Calu3 (cell line): ENCODE measurements around the gene PPHLN1. TPM values are rescaled to one million over a fixed set of nuclear protein-coding genes. Genes with fewer than 3 reads are reported as not detected.

Experiments used
- BruUV-seq: library from RNA; stranded (reverse); fragments of 400-500 nt; replicated peaks from 2 replicates; lab custom pipeline; 2021; lab: Mats Ljungman, UMichigan
- CTCF ChIA-PET: fragments of 300-600 bp; sonication (Branson Sonifier 250); formaldehyde crosslinking; loops from one replicate; lab custom pipeline; 2022; ENCODE audit warnings: antibody characterized with exemption; lab: Charles Lee
- DNase-seq: peaks from one replicate; pipeline ENCODE4 v3.0.0; 2022
- H3K27ac Mint-ChIP-seq: one replicate; pipeline ENCODE4 v1.8.0; 2022; ENCODE audit warnings: mixed read lengths; ENCODE audit not compliant: unreplicated experiment
- H3K27me3 Mint-ChIP-seq: one replicate; pipeline ENCODE4 v1.8.0; 2022; ENCODE audit warnings: mixed read lengths; ENCODE audit not compliant: unreplicated experiment
- H3K36me3 Mint-ChIP-seq: one replicate; pipeline ENCODE4 v1.8.0; 2022; ENCODE audit warnings: mild to moderate bottlenecking, moderate library complexity, mixed read lengths; ENCODE audit not compliant: insufficient read depth, unreplicated experiment
- H3K4me1 Mint-ChIP-seq: one replicate; pipeline ENCODE4 v1.8.0; 2022; ENCODE audit warnings: mild to moderate bottlenecking, low read depth, mixed read lengths; ENCODE audit not compliant: unreplicated experiment
- H3K4me3 Mint-ChIP-seq: one replicate; pipeline ENCODE4 v1.8.0; 2022; ENCODE audit warnings: mild to moderate bottlenecking, low read depth, moderate library complexity, mixed read lengths; ENCODE audit not compliant: unreplicated experiment
- H3K9me3 Mint-ChIP-seq: one replicate; pipeline ENCODE4 v1.8.0; 2022; ENCODE audit warnings: low read depth, mixed read lengths; ENCODE audit not compliant: unreplicated experiment
- intact Hi-C: fragments of 100-400 bp; cut with micrococcal nuclease; formaldehyde crosslinking; loops from one replicate; pipeline ENCODE4 v1.10.0; 2022; ENCODE audit not compliant: unreplicated experiment
- total RNA-seq: library from RNA; stranded (reverse); gene quantifications from 2 replicates; pipeline ENCODE4 v1.2.3, GENCODE V29; 2022
- TF ChIP-seq, protein P1 (sequence below): fragments of 200-600 bp; IDR thresholded peaks from one replicate; pipeline ENCODE4 v1.8.0; 2022; ENCODE audit warnings: antibody characterized with exemption; ENCODE audit not compliant: unreplicated experiment

Gene PPHLN1
- total RNA-seq, 1 experiment from 2014 or later: 41.5 TPM

DNA sequence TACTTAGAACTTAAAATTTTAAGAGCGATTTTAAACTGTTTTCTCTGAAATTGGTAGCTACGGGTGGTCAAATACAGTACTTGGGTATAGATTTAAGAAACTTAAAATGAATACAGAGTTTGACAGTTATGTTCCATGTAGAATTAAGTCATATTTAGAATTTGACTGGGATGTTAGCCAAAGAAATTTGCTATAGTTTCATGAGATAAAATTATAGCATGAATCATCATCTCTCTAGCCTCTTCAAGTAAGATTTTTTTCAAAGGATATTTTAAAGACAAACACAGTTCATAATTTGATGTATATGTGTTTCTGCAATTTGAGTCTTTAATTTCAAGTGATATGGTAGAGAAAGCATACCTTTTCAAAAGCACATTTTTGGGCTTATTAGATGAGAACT is 41.1 kb upstream of the PPHLN1 start:
- Mint-ChIP-seq H3K4me3 (no peak overlapping the region), H3K36me3 (no peaks in the 10 kb centered on the region), H3K9me3 (no peaks in the 10 kb centered on the region), H3K4me1 (no peaks in the 10 kb centered on the region), H3K27me3 (no peaks in the 10 kb centered on the region), H3K27ac (no peak overlapping the region)
- no peak for DNase-seq
- TF ChIP-seq, protein P1, sequence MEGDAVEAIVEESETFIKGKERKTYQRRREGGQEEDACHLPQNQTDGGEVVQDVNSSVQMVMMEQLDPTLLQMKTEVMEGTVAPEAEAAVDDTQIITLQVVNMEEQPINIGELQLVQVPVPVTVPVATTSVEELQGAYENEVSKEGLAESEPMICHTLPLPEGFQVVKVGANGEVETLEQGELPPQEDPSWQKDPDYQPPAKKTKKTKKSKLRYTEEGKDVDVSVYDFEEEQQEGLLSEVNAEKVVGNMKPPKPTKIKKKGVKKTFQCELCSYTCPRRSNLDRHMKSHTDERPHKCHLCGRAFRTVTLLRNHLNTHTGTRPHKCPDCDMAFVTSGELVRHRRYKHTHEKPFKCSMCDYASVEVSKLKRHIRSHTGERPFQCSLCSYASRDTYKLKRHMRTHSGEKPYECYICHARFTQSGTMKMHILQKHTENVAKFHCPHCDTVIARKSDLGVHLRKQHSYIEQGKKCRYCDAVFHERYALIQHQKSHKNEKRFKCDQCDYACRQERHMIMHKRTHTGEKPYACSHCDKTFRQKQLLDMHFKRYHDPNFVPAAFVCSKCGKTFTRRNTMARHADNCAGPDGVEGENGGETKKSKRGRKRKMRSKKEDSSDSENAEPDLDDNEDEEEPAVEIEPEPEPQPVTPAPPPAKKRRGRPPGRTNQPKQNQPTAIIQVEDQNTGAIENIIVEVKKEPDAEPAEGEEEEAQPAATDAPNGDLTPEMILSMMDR: no peak
- BruUV-seq: no TSS peak
- CTCF ChIA-PET: no interaction called here
- intact Hi-C loops: no loop called here

DNA sequence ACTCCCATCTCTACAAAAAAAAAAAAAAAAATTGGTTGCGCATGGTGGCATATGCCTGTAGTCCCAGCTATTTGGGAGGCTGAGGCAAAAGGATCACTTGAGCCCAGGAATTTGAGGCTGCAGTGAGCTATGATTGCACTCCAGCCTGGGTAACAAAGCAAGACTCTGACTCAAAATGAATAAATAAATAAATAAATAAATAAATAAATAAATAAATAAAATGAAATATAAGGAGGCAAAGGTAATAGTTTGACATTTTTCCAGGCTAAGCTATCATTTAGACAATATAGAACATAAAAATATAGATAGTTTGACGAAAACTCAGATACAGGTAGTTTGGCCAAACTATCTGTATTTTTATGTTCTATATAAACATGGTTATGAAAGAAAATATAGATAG is 40.5 kb upstream of the PPHLN1 start:
- Mint-ChIP-seq H3K36me3 (no peaks in the 10 kb centered on the region), H3K27ac (no peak overlapping the region), H3K4me3 (no peak overlapping the region), H3K4me1 (no peaks in the 10 kb centered on the region), H3K27me3 (no peaks in the 10 kb centered on the region), H3K9me3 (no peaks in the 10 kb centered on the region)
- TF ChIP-seq, protein P1: no peak
- BruUV-seq: no TSS peak
- intact Hi-C loops: no loop called here
- CTCF ChIA-PET: interaction anchor here (0.7 kb wide), 1 partner anchor 23 kb away, joined by 3 read pairs; no protein-coding TSS in a partner anchor
- no peak for DNase-seq

DNA sequence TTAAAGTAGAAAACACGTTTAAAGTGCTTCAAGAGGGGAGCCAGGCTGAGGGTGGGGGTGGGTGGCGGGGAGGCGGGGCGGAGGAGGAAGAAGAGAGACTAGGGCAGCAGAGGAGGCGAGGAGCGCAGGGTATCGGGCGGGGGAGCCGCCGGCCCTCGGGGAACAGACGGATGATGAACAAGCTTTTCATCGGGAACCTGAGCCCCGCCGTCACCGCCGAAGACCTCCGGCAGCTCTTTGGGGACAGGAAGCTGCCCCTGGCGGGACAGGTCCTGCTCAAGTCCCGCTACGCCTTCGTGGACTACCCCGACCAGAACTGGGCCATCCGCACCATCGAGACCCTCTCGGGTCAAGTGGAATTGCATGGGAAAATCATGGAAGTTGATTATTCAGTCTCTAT is 39.2 kb upstream of the PPHLN1 start:
- TF ChIP-seq, protein P1: no peak
- intact Hi-C loops: no loop called here
- DNase-seq: no peak
- no TSS peak for BruUV-seq
- no peaks in the 10 kb centered on the region for H3K36me3 Mint-ChIP-seq
- H3K4me1 Mint-ChIP-seq: no peaks in the 10 kb centered on the region
- H3K27ac Mint-ChIP-seq: no peak overlapping the region
- H3K4me3 Mint-ChIP-seq: no peak overlapping the region
- no peaks in the 10 kb centered on the region for H3K9me3 Mint-ChIP-seq
- no peaks in the 10 kb centered on the region for H3K27me3 Mint-ChIP-seq
- CTCF ChIA-PET: no interaction called here

DNA sequence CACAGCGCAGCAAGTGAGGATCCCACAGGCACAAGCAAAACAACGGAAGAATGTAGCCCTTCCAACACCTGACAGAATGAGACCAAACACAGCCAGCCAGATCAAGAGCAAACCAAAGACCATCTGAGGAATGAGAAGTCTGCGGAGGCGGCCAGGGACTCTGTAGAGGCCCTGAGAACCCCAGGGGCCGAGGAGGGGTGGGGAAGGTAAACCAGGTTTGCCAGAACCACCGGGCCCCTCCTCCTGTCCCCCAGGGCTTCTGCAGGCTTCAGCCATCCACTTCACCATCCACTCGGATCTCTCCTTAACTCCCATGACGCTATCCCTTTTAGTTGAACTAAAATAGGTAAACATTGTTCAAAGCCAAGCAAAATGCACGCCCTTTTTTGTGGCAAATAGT is 37.4 kb upstream of the PPHLN1 start:
- CTCF ChIA-PET: no interaction called here
- no peaks in the 10 kb centered on the region for H3K4me1 Mint-ChIP-seq
- no peaks in the 10 kb centered on the region for H3K27me3 Mint-ChIP-seq
- no peaks in the 10 kb centered on the region for H3K9me3 Mint-ChIP-seq
- intact Hi-C loops: no loop called here
- no peak overlapping the region for H3K4me3 Mint-ChIP-seq
- H3K36me3 Mint-ChIP-seq: no peaks in the 10 kb centered on the region
- H3K27ac Mint-ChIP-seq: no peak overlapping the region
- TF ChIP-seq, protein P1: no peak
- BruUV-seq: no TSS peak
- no peak for DNase-seq

DNA sequence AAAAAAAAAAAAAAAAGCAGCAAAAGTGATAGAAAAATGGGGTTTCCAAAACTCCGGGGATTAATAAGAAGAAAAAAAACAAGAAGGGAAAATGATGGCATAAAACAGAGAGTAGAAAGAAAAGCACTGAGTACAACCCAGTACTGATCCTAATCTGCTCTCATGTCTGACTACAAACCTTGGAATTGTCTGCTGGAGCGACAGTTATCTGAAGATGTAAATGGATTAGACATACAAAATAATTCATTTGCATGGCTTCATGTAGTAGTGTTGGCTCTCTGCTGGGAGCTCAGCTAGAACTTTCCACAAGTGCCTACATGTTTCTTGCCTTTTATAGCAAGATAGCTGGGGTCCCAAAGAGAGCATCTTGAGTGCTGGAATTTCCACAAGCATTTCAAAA is 34.3 kb upstream of the PPHLN1 start:
- intact Hi-C loops: no loop called here
- Mint-ChIP-seq H3K9me3 (no peaks in the 10 kb centered on the region), H3K27me3 (no peaks in the 10 kb centered on the region), H3K36me3 (no peaks in the 10 kb centered on the region), H3K4me1 (no peaks in the 10 kb centered on the region), H3K27ac (no peak overlapping the region), H3K4me3 (no peak overlapping the region)
- TF ChIP-seq, protein P1: no peak
- no TSS peak for BruUV-seq
- CTCF ChIA-PET: no interaction called here
- DNase-seq: no peak
